Measurements from ENCODE around the gene IQCK.

The IQCK gene

GRCh38 chr16:19804538-19805323, 86.7 kb downstream of the IQCK start:
- DNase-seq (ENCODE audit: low read depth), result peak; percentile 9

- DNase-seq (ENCODE audit: low read depth), result no peak
Measured at GRCh38 chr16:19805459-19806162, 87.5 kb downstream of the IQCK start.

- no peak for DNase-seq (ENCODE audit: low read depth)
Measured at GRCh38 chr16:19808061-19808641, 90.1 kb downstream of the IQCK start.

- DNase-seq (ENCODE audit: low read depth), result no peak
Measured at GRCh38 chr16:19809121-19809635, 91.1 kb downstream of the IQCK start.

GRCh38 chr16:19809693-19810092, 91.6 kb downstream of the IQCK start:
- no peak for DNase-seq (ENCODE audit: low read depth)

GRCh38 chr16:19810817-19811731, 93.0 kb downstream of the IQCK start:
- DNase-seq (ENCODE audit: low read depth), result no peak

GRCh38 chr16:19812986-19813385, 94.9 kb downstream of the IQCK start:
- no peak for DNase-seq (ENCODE audit: low read depth)

- no peak for DNase-seq (ENCODE audit: low read depth)
Measured at GRCh38 chr16:19815418-19815817, 97.3 kb downstream of the IQCK start.

- no peak for DNase-seq (ENCODE audit: low read depth)
Measured at GRCh38 chr16:19817122-19817521, 99.1 kb downstream of the IQCK start.

GRCh38 chr16:19817875-19818274, 99.8 kb downstream of the IQCK start:
- DNase-seq (ENCODE audit: low read depth), result no peak

GRCh38 chr16:19822533-19822932, 104.5 kb downstream of the IQCK start:
- DNase-seq (ENCODE audit: low read depth), result no peak

- no peak for DNase-seq (ENCODE audit: low read depth)
Measured at GRCh38 chr16:19823322-19823721, 105.3 kb downstream of the IQCK start.

- no peak for DNase-seq (ENCODE audit: low read depth)
Measured at GRCh38 chr16:19824216-19824615, 106.1 kb downstream of the IQCK start.

GRCh38 chr16:19829844-19830692, 112.0 kb downstream of the IQCK start:
- no peak for DNase-seq (ENCODE audit: low read depth)

GRCh38 chr16:19830902-19831560, 113.0 kb downstream of the IQCK start:
- DNase-seq (ENCODE audit: low read depth), result no peak

GRCh38 chr16:19831678-19832077, 113.6 kb downstream of the IQCK start:
- DNase-seq (ENCODE audit: low read depth), result no peak

GRCh38 chr16:19833176-19833575, 115.1 kb downstream of the IQCK start:
- DNase-seq (ENCODE audit: low read depth), result no peak

GRCh38 chr16:19833581-19833980, 115.5 kb downstream of the IQCK start:
- no peak for DNase-seq (ENCODE audit: low read depth)

- no peak for DNase-seq (ENCODE audit: low read depth)
Measured at GRCh38 chr16:19835196-19835595, 117.1 kb downstream of the IQCK start.

GRCh38 chr16:19835968-19836421, 117.9 kb downstream of the IQCK start:
- no peak for DNase-seq (ENCODE audit: low read depth)

Data from CMK (cell line).